ENCODE data around the gene MAPRE3.

Gene MAPRE3

GRCh38 chr2:27010139-27010538 lies 39.7 kb downstream of the MAPRE3 start:
- DNase-seq (ENCODE audit: extremely low read depth in 1 of 2, low read depth in 1 of 2): no peak

- no peak for DNase-seq (ENCODE audit: extremely low read depth in 1 of 2, low read depth in 1 of 2)
Measured at GRCh38 chr2:27013738-27014137, 43.3 kb downstream of the MAPRE3 start.

- DNase-seq (ENCODE audit: extremely low read depth in 1 of 2, low read depth in 1 of 2): no peak
Measured at GRCh38 chr2:27014771-27015433, 44.5 kb downstream of the MAPRE3 start.

- DNase-seq (ENCODE audit: extremely low read depth in 1 of 2, low read depth in 1 of 2): peak in 1 of 2 donors; percentile 21
Measured at GRCh38 chr2:27016801-27017325, 46.4 kb downstream of the MAPRE3 start.

- DNase-seq (ENCODE audit: extremely low read depth in 1 of 2, low read depth in 1 of 2): no peak
Measured at GRCh38 chr2:27018142-27018541, 47.7 kb downstream of the MAPRE3 start.

GRCh38 chr2:27019459-27019858 lies 49.0 kb downstream of the MAPRE3 start:
- DNase-seq (ENCODE audit: extremely low read depth in 1 of 2, low read depth in 1 of 2): no peak

- no peak for DNase-seq (ENCODE audit: extremely low read depth in 1 of 2, low read depth in 1 of 2)
Measured at GRCh38 chr2:27019931-27020855, 49.8 kb downstream of the MAPRE3 start.

- DNase-seq (ENCODE audit: extremely low read depth in 1 of 2, low read depth in 1 of 2): no peak
Measured at GRCh38 chr2:27021253-27022049, 51.0 kb downstream of the MAPRE3 start.

- no peak for DNase-seq (ENCODE audit: extremely low read depth in 1 of 2, low read depth in 1 of 2)
Measured at GRCh38 chr2:27023740-27024139, 53.3 kb downstream of the MAPRE3 start.

GRCh38 chr2:27024188-27024587 lies 53.8 kb downstream of the MAPRE3 start:
- DNase-seq (ENCODE audit: extremely low read depth in 1 of 2, low read depth in 1 of 2): no peak

GRCh38 chr2:27024812-27025211 lies 54.4 kb downstream of the MAPRE3 start:
- DNase-seq (ENCODE audit: extremely low read depth in 1 of 2, low read depth in 1 of 2): no peak

- no peak for DNase-seq (ENCODE audit: extremely low read depth in 1 of 2, low read depth in 1 of 2)
Measured at GRCh38 chr2:27025281-27025800, 54.9 kb downstream of the MAPRE3 start.

GRCh38 chr2:27025861-27026851 lies 55.7 kb downstream of the MAPRE3 start:
- DNase-seq (ENCODE audit: extremely low read depth in 1 of 2, low read depth in 1 of 2): no peak

- no peak for DNase-seq (ENCODE audit: extremely low read depth in 1 of 2, low read depth in 1 of 2)
Measured at GRCh38 chr2:27027211-27027651, 56.8 kb downstream of the MAPRE3 start.

- DNase-seq (ENCODE audit: extremely low read depth in 1 of 2, low read depth in 1 of 2): no peak
Measured at GRCh38 chr2:27029051-27029450, 58.6 kb downstream of the MAPRE3 start.

GRCh38 chr2:27032495-27033252 lies 62.2 kb downstream of the MAPRE3 start, which contains the start of gene TMEM214:
Gene TMEM214, plus strand, starts transcription at chr2:27032965. Its CDS starts 51 bp downstream, at chr2:27033016.
- DNase-seq (ENCODE audit: extremely low read depth in 1 of 2, low read depth in 1 of 2): peak; percentile 25 to 65

- DNase-seq (ENCODE audit: extremely low read depth in 1 of 2, low read depth in 1 of 2): no peak
Measured at GRCh38 chr2:27033253-27033852, 62.9 kb downstream of the MAPRE3 start.

- no peak for DNase-seq (ENCODE audit: extremely low read depth in 1 of 2, low read depth in 1 of 2)
Measured at GRCh38 chr2:27038012-27038411, 67.6 kb downstream of the MAPRE3 start.

All from activated CD8-positive, alpha-beta memory T cell treated with anti-CD3 and anti-CD28 coated beads for 1 hour (primary cell).